Measurements from ENCODE around the gene HOXD12. TPM values are rescaled to one million over a fixed set of nuclear protein-coding genes. Genes with fewer than 3 reads are reported as not detected.

HOXD12 gene
- total RNA-seq, 6 experiments from 2014 or later = not detected

DNA sequence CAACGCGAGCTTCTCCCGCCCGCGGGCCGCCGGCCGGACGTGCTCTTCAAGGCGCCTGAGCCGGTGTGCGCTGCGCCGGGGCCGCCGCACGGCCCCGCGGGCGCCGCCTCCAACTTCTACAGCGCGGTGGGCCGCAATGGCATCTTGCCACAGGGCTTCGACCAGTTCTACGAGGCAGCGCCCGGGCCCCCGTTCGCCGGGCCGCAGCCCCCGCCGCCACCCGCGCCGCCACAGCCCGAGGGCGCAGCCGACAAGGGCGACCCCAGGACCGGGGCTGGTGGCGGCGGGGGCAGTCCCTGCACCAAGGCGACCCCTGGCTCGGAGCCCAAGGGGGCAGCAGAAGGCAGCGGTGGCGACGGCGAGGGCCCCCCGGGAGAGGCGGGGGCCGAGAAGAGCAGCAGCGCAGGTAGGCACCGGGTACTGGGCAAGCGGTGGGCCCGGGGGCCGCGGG is 8.2 kb downstream of the HOXD12 start:
- DNase-seq (no peak), ATAC-seq (no peak)
- H3K4me1 ChIP-seq = peaks cover 0 to 8% (median 0%) of the 10 kb centered on the region in 4 donors
- H3K27me3 ChIP-seq = peaks cover 24 to 87% of the 10 kb centered on the region in 2 donors
- no peaks in the 10 kb centered on the region for H3K36me3 ChIP-seq
- TF ChIP-seq POLR2A (IDR thresholded peaks at IDR 0.05) = no peak
- TF ChIP-seq, protein P1, sequence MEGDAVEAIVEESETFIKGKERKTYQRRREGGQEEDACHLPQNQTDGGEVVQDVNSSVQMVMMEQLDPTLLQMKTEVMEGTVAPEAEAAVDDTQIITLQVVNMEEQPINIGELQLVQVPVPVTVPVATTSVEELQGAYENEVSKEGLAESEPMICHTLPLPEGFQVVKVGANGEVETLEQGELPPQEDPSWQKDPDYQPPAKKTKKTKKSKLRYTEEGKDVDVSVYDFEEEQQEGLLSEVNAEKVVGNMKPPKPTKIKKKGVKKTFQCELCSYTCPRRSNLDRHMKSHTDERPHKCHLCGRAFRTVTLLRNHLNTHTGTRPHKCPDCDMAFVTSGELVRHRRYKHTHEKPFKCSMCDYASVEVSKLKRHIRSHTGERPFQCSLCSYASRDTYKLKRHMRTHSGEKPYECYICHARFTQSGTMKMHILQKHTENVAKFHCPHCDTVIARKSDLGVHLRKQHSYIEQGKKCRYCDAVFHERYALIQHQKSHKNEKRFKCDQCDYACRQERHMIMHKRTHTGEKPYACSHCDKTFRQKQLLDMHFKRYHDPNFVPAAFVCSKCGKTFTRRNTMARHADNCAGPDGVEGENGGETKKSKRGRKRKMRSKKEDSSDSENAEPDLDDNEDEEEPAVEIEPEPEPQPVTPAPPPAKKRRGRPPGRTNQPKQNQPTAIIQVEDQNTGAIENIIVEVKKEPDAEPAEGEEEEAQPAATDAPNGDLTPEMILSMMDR (IDR thresholded peaks at IDR 0.05) = no peak
- no peak overlapping the region for H3K27ac ChIP-seq
- intact Hi-C loops (cut with DNase I) = no loop called here
- no peaks in the 10 kb centered on the region for H3K9me3 ChIP-seq
- 0% methylated on average over 9 of the region's 59 CpGs for WGBS (ENCODE audit: insufficient coverage, low coverage, low lambda C conversion rate, missing lambda C conversion rate)
- no peak overlapping the region for H3K4me3 ChIP-seq

DNA sequence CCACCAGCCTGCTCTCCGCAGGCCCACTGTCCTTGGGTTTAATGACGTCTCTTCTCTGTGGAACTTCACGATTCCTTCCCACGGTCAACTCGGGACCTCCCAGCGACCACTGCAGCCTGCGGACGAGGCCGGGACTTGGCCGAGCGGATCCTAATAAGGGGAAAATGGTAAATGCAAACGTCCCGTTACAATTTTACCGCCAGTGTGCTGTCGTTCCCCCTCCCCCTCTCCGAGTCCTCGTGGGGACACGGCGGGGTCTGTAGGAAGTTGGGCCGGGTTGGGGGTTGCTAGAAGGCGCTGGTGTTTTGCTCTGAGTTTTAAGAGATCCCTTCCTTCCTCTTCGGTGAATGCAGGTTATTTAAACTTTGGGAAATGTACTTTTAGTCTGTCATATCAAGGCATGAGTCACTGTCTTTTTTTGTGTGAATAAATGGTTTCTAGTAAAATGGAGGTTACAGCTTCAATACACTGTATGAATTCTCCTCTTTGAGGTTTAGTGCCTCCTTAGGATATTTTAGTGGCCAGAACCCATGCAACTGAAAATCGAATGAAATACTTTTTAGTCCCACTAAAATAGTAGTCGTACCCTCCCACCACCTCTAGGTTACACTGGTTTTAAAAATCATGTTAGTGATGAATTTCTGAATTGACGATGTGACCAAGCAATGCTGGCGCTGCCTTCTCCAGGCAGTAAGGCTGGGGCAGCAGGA is 9.8 kb downstream of the HOXD12 start:
- DNase-seq (no peak), ATAC-seq (no peak)
- intact Hi-C loops (cut with DNase I) = no loop called here
- Histone ChIP-seq H3K4me3 (no peak overlapping the region), H3K4me1 (peaks cover 0 to 8% (median 0%) of the 10 kb centered on the region in 4 donors), H3K9me3 (no peaks in the 10 kb centered on the region), H3K36me3 (no peaks in the 10 kb centered on the region), H3K27ac (no peak overlapping the region), H3K27me3 (peaks cover 15 to 86% of the 10 kb centered on the region in 2 donors)
- WGBS (ENCODE audit: insufficient coverage, low coverage, low lambda C conversion rate, missing lambda C conversion rate) = 8% methylated on average over 16 of the region's 26 CpGs
- no peak for TF ChIP-seq POLR2A (IDR thresholded peaks at IDR 0.05)
- TF ChIP-seq, protein P1 (IDR thresholded peaks at IDR 0.05) = no peak

DNA sequence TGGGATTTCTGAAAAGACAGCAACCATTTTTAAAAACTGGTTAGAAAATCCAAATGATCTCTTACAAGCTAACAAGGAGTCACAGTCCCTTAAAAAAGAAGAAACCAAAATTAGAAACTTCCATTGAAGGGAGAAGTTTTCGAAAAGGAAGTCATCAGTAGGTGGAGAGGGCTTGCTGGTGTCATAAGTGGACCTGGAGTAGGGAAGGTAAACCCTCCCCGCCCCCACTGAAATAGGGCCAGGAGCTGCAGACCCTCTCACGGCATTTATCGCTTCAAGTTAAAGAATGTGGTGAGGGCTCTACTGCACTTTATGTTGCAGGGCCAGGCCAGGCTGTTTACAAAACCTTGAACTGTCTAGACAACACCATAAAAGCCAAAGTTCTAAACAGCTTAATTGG is 10.4 kb downstream of the HOXD12 start:
- Histone ChIP-seq H3K4me1 (peaks cover 0 to 8% (median 0%) of the 10 kb centered on the region in 4 donors), H3K9me3 (no peaks in the 10 kb centered on the region), H3K4me3 (no peak overlapping the region), H3K36me3 (no peaks in the 10 kb centered on the region), H3K27ac (no peak overlapping the region), H3K27me3 (peaks cover 9 to 86% of the 10 kb centered on the region in 2 donors)
- intact Hi-C loops (cut with DNase I) = no loop called here
- ATAC-seq = no peak
- DNase-seq = no peak
- 11% methylated on average over 4 of the region's 4 CpGs for WGBS (ENCODE audit: insufficient coverage, low coverage, low lambda C conversion rate, missing lambda C conversion rate)
- TF ChIP-seq, protein P1 (IDR thresholded peaks at IDR 0.05) = no peak
- no peak for TF ChIP-seq POLR2A (IDR thresholded peaks at IDR 0.05)

DNA sequence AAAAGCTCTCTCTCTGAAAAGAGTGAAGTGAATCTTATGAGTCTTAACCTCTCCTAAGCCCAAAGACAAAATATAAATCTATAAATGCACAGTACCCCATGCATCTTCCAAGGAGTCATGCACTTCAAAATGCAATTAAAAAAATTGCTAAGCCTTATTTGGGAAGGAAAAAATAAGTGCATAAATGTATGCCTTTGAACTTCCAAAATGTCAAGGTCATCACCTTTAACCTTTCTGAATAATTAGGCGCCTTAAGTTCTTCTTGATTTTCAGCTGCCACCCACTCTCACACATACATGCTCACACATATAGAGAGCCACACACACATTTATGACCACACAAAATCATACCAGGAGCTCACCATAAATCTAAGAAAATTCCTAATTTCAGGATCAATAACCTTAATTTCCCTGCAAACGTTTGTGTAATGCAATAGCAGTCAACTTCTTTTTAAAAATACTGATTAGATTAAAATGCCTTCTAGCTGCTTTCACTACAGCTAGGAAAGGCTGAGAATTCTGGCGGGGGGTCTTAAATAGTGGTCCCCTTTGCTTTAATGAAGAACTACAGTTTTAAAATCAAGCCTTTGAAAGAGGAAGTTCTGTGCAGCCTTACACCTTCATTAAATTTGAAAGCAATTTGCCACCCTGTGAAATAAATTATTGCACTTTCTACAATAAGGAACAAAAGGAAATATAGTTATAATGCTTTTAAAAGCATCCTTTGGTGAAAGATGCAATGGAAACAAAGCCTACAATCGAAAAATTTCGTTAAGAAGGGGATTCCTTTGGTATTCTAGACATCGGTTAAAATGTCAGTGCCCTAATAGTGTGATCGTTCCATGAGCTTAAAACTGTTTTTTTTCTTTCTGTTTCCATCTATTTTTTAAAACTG is 11.1 kb downstream of the HOXD12 start:
- H3K27ac ChIP-seq = no peak overlapping the region
- no peaks in the 10 kb centered on the region for H3K36me3 ChIP-seq
- DNase-seq (no peak), ATAC-seq (no peak)
- no peaks in the 10 kb centered on the region for H3K9me3 ChIP-seq
- 16% methylated on average over 7 of the region's 7 CpGs for WGBS (ENCODE audit: insufficient coverage, low coverage, low lambda C conversion rate, missing lambda C conversion rate)
- TF ChIP-seq POLR2A (IDR thresholded peaks at IDR 0.05) = no peak
- TF ChIP-seq, protein P1 (IDR thresholded peaks at IDR 0.05) = no peak
- peaks cover 0 to 8% (median 0%) of the 10 kb centered on the region in 4 donors for H3K4me1 ChIP-seq
- H3K27me3 ChIP-seq = peaks cover 8 to 88% of the 10 kb centered on the region in 2 donors
- intact Hi-C loops (cut with DNase I) = no loop called here
- no peak overlapping the region for H3K4me3 ChIP-seq
